HepG2 (cell line): Measurements from ENCODE around the gene MYO5A. TPM values are rescaled to one million over a fixed set of nuclear protein-coding genes. Genes with fewer than 3 reads are reported as not detected.

Source experiments
- ATAC-seq: fragments of 200-7000 bp; cut with Tn5 transposase; 3 replicates; pipeline ENCODE4 v1.9.1; 2020; ENCODE audit warnings: mild to moderate bottlenecking, moderate library complexity
- BruUV-seq: library from RNA; stranded (reverse); fragments of 400-500 nt; replicated peaks from 2 replicates; lab custom pipeline; 2021; lab: Mats Ljungman, UMichigan
- CTCF ChIA-PET: fragments of 300-600 bp; formaldehyde crosslinking; extraction: SDS; loops from one replicate; lab custom pipeline; 2021; ENCODE audit warnings: low total read pairs, inconsistent platforms, low intra/inter-chr PET ratio; lab: Yijun Ruan, JAX
- POLR2A ChIA-PET: fragments of 350-600 bp; sonication (Branson Sonifier 250); formaldehyde crosslinking; loops from one replicate; lab custom pipeline; 2020; ENCODE audit warnings: antibody characterized with exemption, inconsistent platforms; lab: Yijun Ruan, JAX
- DNase-seq: peaks from one replicate; pipeline ENCODE4 v3.0.0-alpha.2; 2015; ENCODE audit warnings: low spot score
- FAIRE-seq: peaks from 3 replicates; lab custom pipeline; 2011; peaks lifted over from hg19 to GRCh38; lab: Jason Lieb, UNC
- H2AFZ ChIP-seq: one replicate; pipeline ENCODE4 v1.6.1; 2011; ENCODE audit warnings: low read length, inconsistent platforms
- H3K27ac ChIP-seq: fragments of 300-600 bp; 3 replicates; pipeline ENCODE4 v1.8.0; 2011; ENCODE audit warnings: mixed run types, mild to moderate bottlenecking, mixed read lengths, low read length, inconsistent platforms; ENCODE audit not compliant: insufficient read depth; ENCODE audit errors: extremely low read length
- H3K27me3 ChIP-seq, 2 experiments: fragments of 200-600 bp in 1 of 2; 2 replicates in 1 of 2; 3 replicates in 1 of 2; pipeline versions ENCODE4 v1.6.0 to v1.8.0; 2011; ENCODE audit warnings: low read length in 2 of 2, mild to moderate bottlenecking in 2 of 2, moderate library complexity in 2 of 2, inconsistent platforms in 1 of 2; ENCODE audit not compliant: insufficient read depth in 2 of 2, control insufficient read depth in 1 of 2
- H3K36me3 ChIP-seq, 2 experiments: fragments of 200-600 bp in 1 of 2; replicated peaks in 1 of 2; 2 replicates in 1 of 2; 3 replicates in 1 of 2; pipeline versions ENCODE4 v1.5.1 to v1.8.0; 2011; ENCODE audit warnings: low read length in 2 of 2, inconsistent platforms in 1 of 2; ENCODE audit not compliant: insufficient read depth in 2 of 2, control insufficient read depth in 1 of 2
- H3K4me1 ChIP-seq: 2 replicates; pipeline ENCODE4 v1.5.1; 2012; ENCODE audit warnings: low read length, inconsistent platforms; ENCODE audit not compliant: insufficient read depth
- H3K4me2 ChIP-seq: 2 replicates; pipeline ENCODE4 v1.6.0; 2011; ENCODE audit warnings: low read depth, low read length, inconsistent platforms
- H3K4me3 ChIP-seq, 3 experiments: fragments of 200-600 bp in 1 of 3; sonication (generic), shearing (Covaris generic) in 1 of 3; replicated peaks in 1 of 3; 2 replicates each; pipeline ENCODE4 v1.5.1; 2011 to 2016; ENCODE audit warnings: low read length in 3 of 3, inconsistent platforms in 2 of 3, low read depth in 2 of 3, mild to moderate bottlenecking in 2 of 3, control low read depth in 1 of 3, mixed read lengths in 1 of 3; ENCODE audit not compliant: insufficient read depth in 1 of 3
- H3K79me2 ChIP-seq: one replicate; pipeline ENCODE4 v1.6.1; 2011; ENCODE audit warnings: low read length, inconsistent platforms; ENCODE audit not compliant: insufficient read depth
- H3K9ac ChIP-seq: 2 replicates; pipeline ENCODE4 v1.6.0; 2011; ENCODE audit warnings: mild to moderate bottlenecking, low read depth, low read length, inconsistent platforms; ENCODE audit not compliant: insufficient read depth
- H3K9me3 ChIP-seq: 2 replicates; pipeline ENCODE4 v1.5.1; 2012; ENCODE audit warnings: mild to moderate bottlenecking, low read length
- H4K20me1 ChIP-seq: 2 replicates; pipeline ENCODE4 v1.6.0; 2011; ENCODE audit warnings: inconsistent platforms, mild to moderate bottlenecking, low read length, moderate library complexity; ENCODE audit not compliant: insufficient read depth
- BATF2 ChIP-seq: sonication (generic); formaldehyde crosslinking; IDR thresholded peaks from 2 replicates; pipeline ENCODE4 v1.8.0; 2022; ENCODE audit warnings: mild to moderate bottlenecking, missing genetic modification reagents, moderate library complexity
- CERS6 ChIP-seq: sonication (generic); formaldehyde crosslinking; IDR thresholded peaks from 2 replicates; pipeline ENCODE4 v1.5.0; 2020; ENCODE audit warnings: missing genetic modification reagents
- FIP1L1 ChIP-seq: fragments of 200-400 bp; formaldehyde crosslinking; IDR thresholded peaks from 2 replicates; pipeline ENCODE4 v1.6.1; 2018; ENCODE audit warnings: low read depth, mild to moderate bottlenecking, low read length, moderate library complexity, borderline replicate concordance; ENCODE audit not compliant: insufficient read depth
- MAZ ChIP-seq, 2 experiments: sonication (generic) in 1 of 2; formaldehyde crosslinking in 1 of 2; IDR thresholded peaks; 2 replicates each; pipeline versions ENCODE4 v1.5.0 to v1.6.1; 2012 to 2020; ENCODE audit warnings: low read depth in 2 of 2, mild to moderate bottlenecking in 2 of 2, borderline replicate concordance in 1 of 2, improper control_type of control experiment in 1 of 2, low read length in 1 of 2, missing genetic modification reagents in 1 of 2, moderate library complexity in 1 of 2
- POLR2G ChIP-seq: fragments of 200-400 bp; formaldehyde crosslinking; IDR thresholded peaks from 2 replicates; pipeline ENCODE4 v1.6.1; 2018; ENCODE audit warnings: mild to moderate bottlenecking, low read depth, low read length, moderate library complexity
- PRDM15 ChIP-seq: sonication (generic); formaldehyde crosslinking; IDR thresholded peaks from 2 replicates; pipeline ENCODE4 v1.4.0; 2020; ENCODE audit warnings: missing genetic modification reagents
- RARG ChIP-seq: sonication (generic); formaldehyde crosslinking; IDR thresholded peaks from 2 replicates; pipeline ENCODE4 v1.4.0; 2020; ENCODE audit warnings: low read depth, mild to moderate bottlenecking, missing genetic modification reagents
- RELA ChIP-seq: sonication (generic); formaldehyde crosslinking; IDR thresholded peaks from 2 replicates; pipeline ENCODE4 v1.4.0; 2020; ENCODE audit warnings: missing genetic modification reagents
- RFX1 ChIP-seq: fragments of 450-650 bp; IDR thresholded peaks from 2 replicates; pipeline ENCODE4 v1.6.1; 2017
- TCF7 ChIP-seq: sonication (generic); IDR thresholded peaks from 2 replicates; pipeline ENCODE4 v1.6.1; 2016; ENCODE audit warnings: antibody characterized with exemption, low read depth
- TERF1 ChIP-seq: sonication (generic); formaldehyde crosslinking; IDR thresholded peaks from 2 replicates; pipeline ENCODE4 v1.8.0; 2022; ENCODE audit warnings: mild to moderate bottlenecking, missing genetic modification reagents, moderate library complexity
- ZBTB8A ChIP-seq: sonication (generic); formaldehyde crosslinking; IDR thresholded peaks from 2 replicates; pipeline ENCODE4 v1.4.0; 2020; ENCODE audit warnings: mild to moderate bottlenecking, low read depth, missing genetic modification reagents, borderline replicate concordance
- ZKSCAN5 ChIP-seq: sonication (generic); formaldehyde crosslinking; IDR thresholded peaks from 2 replicates; pipeline ENCODE4 v1.5.1; 2020; ENCODE audit warnings: mild to moderate bottlenecking, missing genetic modification reagents
- ZNF207 ChIP-seq: fragments of 450-650 bp; IDR thresholded peaks from 2 replicates; pipeline ENCODE4 v1.6.1; 2016; ENCODE audit warnings: antibody characterized with exemption, borderline replicate concordance
- ZNF513 ChIP-seq: sonication (generic); formaldehyde crosslinking; conservative IDR thresholded peaks from 2 replicates; pipeline ENCODE4 v1.5.0; 2020; ENCODE audit warnings: missing genetic modification reagents
- ZNF562 ChIP-seq: sonication (generic); formaldehyde crosslinking; IDR thresholded peaks from 2 replicates; pipeline ENCODE4 v1.8.0; 2022; ENCODE audit warnings: missing genetic modification reagents, borderline replicate concordance
- ZNF569 ChIP-seq: sonication (generic); formaldehyde crosslinking; IDR thresholded peaks from 2 replicates; pipeline ENCODE4 v1.5.0; 2020; ENCODE audit warnings: mild to moderate bottlenecking, missing genetic modification reagents, moderate library complexity, borderline replicate concordance
- WGBS: methylation state at CpG from one replicate; pipeline ENCODE4 v1.1.6; 2017; ENCODE audit warnings: low lambda C conversion rate; 5-methylcytosine and 5-hydroxymethylcytosine counted together
- in situ Hi-C: cut with HindIII; loops from 2 replicates; pipeline ENCODE4 v1.10.0; 2017; ENCODE audit warnings: low pct_unique_long_range_greater_than_20kb; ENCODE audit not compliant: extremely low pct_ligation_motif_present
- intact Hi-C: fragments of 100-400 bp; cut with micrococcal nuclease; formaldehyde crosslinking; loops from one replicate; pipeline ENCODE4 v1.10.0; 2022; ENCODE audit not compliant: unreplicated experiment
- polyA plus RNA-seq, 8 experiments: library from polyadenylated mRNA; depleted of rRNA in 3 of 8; stranded (reverse) in 7 of 8; unstranded in 1 of 8; fragments of >200 nt; fragmentation: Illumina TruSeq in 4 of 8; extraction: Trizol in 4 of 8; gene quantifications; 2 replicates each; pipeline versions ENCODE4 v1.2.1 to v1.2.3, GENCODE V29; 2011 to 2016; ENCODE audit warnings: low read depth in 4 of 8, missing spikeins in 1 of 8, mixed read lengths in 1 of 8; ENCODE audit not compliant: insufficient read depth in 1 of 8
- total RNA-seq, 5 experiments: library from RNA; depleted of rRNA; stranded (reverse); fragments of >200 nt; fragmentation: Illumina TruSeq; extraction: Trizol; gene quantifications; 2 replicates each; pipeline ENCODE4 v1.2.3, GENCODE V29; 2016; ENCODE audit warnings: low read depth in 1 of 5

MYO5A gene
- total and polyA plus RNA-seq, 2 of the 13 experiments (the other 11 are each of a cell fraction or from before 2014, with no cell fraction given), result 2.8 to 4.8 TPM

GRCh38 chr15:52532427-52532826, 3.7 kb upstream of the MYO5A start:
- no peaks in the 10 kb centered on the region for H3K9me3 ChIP-seq
- 21% methylated on average over 2 of the region's 2 CpGs for WGBS
- no peaks in the 10 kb centered on the region for H4K20me1 ChIP-seq
- H3K36me3 ChIP-seq, result no peaks in the 10 kb centered on the region
- no peak overlapping the region for H3K9ac ChIP-seq
- POLR2A ChIA-PET, result interaction anchor here (1.1 kb wide), 1 partner anchor 239 kb away, joined by 3 read pairs; no protein-coding TSS in a partner anchor
- H3K27ac ChIP-seq, result no peak overlapping the region
- FAIRE-seq (no peak), ATAC-seq (no peak), DNase-seq (no peak)
- peaks cover 27% of the 10 kb centered on the region for H3K4me1 ChIP-seq
- CTCF ChIA-PET, result no interaction called here
- no TSS peak for BruUV-seq
- H3K27me3 ChIP-seq, result peaks cover 3 to 36% of the 10 kb centered on the region in 2 experiments; a peak in 4 of 5 replicates
- no peak overlapping the region for H2AFZ ChIP-seq
- in situ Hi-C loops, result no loop called here
- H3K79me2 ChIP-seq, result no peaks in the 10 kb centered on the region
- intact Hi-C loops, result no loop called here
- TF ChIP-seq BATF2 (CRISPR knock-in tag) (no peak), PRDM15 (no peak), TERF1 (no peak), CERS6 (CRISPR knock-in tag) (no peak), ZKSCAN5 (CRISPR knock-in tag) (no peak), RARG (CRISPR knock-in tag) (no peak), RFX1 (no peak), ZNF513 (CRISPR knock-in tag) (no peak), ZNF569 (CRISPR knock-in tag) (no peak), ZNF207 (no peak), RELA (CRISPR knock-in tag) (no peak), POLR2G (no peak), ZNF562 (CRISPR knock-in tag) (no peak), MAZ (IDR thresholded peaks at IDR 0.05; ENCODE audit: borderline replicate concordance, low read depth, low read length) (no peak), MAZ (CRISPR knock-in tag; IDR thresholded peaks at IDR 0.05; ENCODE audit: low read depth) (no peak), TCF7 (no peak), ZBTB8A (CRISPR knock-in tag) (no peak), FIP1L1 (no peak)
- no peak overlapping the region for H3K4me2 ChIP-seq
- no peak overlapping the region for H3K4me3 ChIP-seq
